Measurements from ENCODE around the gene TM4SF1.

Gene TM4SF1

GRCh38 chr3:149373235-149374125, 4.0 kb downstream of the TM4SF1 start:
- FAIRE-seq, result no peak

DNA sequence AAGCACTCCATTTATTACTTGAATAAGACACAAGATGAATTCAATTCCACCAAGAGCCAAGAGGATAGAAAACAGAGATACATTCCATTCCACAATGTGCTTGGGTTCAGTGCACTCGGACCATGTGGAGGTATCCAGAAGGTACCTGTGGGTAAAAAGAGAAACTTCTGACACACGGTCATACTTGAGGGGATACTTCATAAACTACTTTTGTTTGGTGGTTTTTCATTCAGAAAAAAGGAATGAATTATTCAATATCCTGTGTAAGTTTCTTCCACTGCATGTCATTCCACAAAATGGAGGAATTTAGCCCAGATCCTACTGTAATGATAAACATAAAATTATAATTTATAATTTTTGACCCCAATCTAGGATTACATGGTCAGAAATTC, 5.7 kb downstream of the TM4SF1 start:
- no peak for FAIRE-seq

GRCh38 chr3:149371001-149371722, 6.3 kb downstream of the TM4SF1 start:
- peak; percentile 87 for FAIRE-seq

DNA sequence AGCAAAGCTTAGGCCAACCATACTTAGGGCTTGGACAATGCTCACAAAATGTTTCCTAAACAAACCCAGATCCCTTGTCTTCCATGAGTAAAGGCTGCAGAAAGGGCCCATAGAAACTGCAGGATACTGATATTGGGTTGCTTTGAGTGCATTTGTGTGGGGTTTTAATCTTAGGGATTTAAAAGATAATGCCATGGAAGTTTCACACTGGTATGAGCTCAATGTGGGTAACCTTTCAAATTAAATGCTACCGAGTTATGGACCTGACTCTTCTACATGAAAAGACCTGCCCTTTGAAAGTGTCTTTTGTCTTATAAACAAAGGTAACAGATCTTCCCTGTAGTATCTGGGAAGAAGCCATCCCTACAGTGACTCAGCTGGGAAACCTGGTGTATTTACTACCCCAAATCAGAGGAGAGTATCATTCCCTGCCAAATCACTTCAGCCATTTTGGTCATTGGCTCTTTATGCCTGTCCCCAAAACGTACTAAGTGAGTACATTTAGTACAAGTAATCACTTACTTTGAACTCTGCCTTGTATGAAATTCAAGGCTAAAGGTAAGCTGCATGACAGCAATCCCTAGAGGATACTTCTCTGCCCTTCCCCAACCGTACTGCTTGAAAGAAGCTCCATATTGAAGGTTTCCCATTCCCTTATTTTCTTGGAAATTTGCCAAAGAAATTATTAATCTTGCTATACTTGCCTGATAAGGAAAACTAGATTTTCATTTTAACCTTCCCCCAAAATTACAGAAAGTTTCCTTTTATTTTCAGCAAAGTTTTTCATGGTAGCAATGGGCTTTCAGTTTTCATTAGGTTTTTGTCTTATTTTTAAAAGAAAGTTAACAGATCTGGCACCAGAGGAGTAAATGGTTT, 7.2 kb downstream of the TM4SF1 start:
- peak; percentile 95 for FAIRE-seq

DNA sequence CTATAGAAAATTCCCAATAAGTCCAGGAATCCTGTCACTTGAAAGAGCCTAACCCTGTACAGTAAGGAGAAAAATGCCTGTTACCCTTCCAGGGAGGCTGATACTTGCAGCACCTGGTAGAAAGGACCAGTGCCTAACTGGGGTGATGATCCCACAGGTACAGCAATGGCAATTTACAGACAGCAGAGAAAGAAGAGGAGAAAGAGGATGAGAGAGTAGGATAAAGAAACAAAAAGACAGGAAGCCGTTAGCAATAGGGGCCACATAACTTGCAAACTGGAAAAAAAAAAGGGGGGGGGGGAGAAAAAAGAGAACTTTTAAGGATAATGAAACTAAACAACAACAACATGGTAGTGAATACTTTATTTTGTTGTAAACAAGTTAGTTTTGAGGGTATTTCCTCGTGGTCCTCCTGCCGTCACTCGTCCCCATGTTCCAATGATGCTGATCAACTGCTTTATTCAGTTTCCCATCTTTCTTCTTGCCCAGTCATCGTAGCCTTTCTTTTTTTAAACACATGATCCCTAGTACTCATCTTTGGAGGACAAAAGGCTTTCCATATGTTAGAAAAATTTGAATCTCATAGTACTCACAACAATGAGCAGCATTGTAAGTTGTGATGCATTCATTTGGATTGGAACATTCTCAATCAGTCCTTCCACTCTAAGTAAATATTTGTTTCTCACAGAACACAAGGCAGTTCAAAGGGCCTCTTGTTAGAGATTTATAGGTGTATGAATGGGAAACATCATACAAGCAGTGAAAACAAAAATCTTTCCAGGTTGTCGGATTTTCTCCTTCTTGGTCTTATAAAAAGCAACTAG, 8.6 kb downstream of the TM4SF1 start:
- FAIRE-seq, result no peak

DNA sequence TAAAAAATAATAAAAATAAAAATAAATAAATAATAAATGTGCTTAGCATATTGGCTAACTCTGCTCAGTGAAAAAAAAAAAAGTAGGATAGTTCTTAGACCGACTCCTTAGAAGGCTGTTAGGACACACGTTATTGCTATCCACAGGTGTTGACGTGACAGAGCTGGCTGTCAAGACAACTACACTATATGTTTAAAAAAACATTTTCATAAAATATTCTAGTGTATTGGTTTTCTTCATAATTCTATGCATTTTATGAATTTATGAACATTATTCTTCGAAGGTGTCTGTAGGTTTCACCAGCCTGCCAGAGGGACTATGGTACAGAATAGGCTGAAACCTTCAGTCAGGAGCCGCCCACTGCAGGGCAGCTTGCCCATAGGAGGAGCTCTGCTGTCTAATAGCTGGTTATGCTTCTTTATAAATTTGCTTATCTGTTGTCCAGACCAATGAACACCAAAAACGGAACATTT, 9.2 kb downstream of the TM4SF1 start:
- peak; percentile 84 for FAIRE-seq

DNA sequence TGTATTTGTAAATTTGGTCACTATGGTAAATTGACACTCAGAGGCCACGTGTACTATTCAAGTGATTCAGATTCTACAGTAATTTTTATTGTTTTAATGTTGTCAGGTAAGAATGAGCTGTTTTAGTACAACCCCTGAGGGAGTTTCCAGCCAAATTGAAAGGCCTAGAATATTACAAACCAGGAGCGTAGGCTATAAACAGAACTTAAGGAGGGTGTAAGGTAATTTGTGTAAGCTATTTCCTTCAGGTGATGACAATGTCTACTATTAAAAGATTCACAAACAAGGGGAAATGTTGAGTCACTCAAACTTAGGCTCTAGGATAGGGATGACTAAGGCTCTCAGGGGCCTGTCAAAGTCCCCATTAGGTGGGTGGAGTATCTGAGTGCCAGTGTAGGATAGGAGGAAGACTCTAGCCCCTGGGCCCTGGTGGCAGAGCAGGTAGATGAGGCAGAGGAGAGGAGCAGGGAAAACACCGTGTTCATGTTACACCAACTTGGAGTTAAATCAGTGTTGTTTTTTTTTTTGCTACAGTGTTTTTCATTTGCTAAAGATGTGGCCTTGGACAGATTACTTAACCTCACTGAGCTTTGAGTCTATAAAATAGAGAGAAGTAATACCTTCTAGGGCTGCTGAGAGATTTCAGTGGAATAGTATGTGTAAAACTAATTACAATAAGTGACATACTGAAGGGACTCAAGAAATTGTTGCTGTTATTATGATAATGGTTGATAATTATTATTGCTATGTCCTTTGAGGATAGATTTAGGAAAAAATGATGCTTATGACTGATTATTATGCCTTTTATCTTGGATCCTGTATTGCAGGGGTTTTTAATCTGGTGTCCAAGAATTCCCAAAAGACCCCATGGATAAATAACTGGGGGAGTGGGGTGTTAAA, 10.3 kb downstream of the TM4SF1 start:
- FAIRE-seq, result peak; percentile 60

DNA sequence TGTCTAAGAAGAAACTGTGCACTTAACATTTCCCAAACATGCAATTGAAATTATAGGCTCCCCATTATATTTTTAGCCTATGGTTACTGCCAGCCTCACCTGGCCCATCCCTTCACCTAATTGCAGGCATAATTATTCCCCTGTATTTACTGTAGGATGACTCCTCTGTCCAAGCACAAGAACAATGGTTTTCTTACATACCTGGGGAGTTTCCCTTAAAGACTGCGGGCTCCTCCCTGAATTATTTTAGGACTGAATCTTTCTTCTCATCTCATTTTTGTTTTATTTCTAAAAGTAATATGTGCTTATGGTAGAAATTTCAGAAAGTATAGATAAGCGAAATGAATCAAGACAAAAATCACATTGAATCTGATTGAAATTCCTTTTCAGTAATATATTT, 11.4 kb downstream of the TM4SF1 start:
- FAIRE-seq, result no peak

- FAIRE-seq, result no peak
Observed at GRCh38 chr3:149364624-149365023, 12.8 kb downstream of the TM4SF1 start.

DNA sequence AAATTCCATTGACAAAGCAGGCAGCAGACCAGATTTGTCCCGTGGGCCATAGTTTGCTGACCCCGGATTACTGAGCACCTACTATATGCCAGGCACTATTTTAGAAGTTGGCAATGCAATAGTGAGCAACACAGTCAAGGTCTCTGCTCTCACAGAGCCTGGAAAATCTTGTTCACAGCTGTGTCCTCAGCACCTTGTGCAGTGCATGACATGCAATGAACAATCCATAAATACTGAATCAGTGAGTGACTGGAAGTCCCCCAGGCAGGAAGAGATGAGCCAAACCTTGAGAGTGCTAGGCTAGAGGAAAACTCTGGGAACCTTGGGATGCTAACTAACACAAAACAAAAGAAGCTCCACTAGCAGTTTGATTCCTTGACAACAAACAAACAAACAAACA, 14.4 kb downstream of the TM4SF1 start:
- FAIRE-seq, result no peak

GRCh38 chr3:149362366-149362765, 15.1 kb downstream of the TM4SF1 start:
- no peak for FAIRE-seq

- FAIRE-seq, result no peak
Observed at GRCh38 chr3:149356630-149357029, 20.8 kb downstream of the TM4SF1 start.

DNA sequence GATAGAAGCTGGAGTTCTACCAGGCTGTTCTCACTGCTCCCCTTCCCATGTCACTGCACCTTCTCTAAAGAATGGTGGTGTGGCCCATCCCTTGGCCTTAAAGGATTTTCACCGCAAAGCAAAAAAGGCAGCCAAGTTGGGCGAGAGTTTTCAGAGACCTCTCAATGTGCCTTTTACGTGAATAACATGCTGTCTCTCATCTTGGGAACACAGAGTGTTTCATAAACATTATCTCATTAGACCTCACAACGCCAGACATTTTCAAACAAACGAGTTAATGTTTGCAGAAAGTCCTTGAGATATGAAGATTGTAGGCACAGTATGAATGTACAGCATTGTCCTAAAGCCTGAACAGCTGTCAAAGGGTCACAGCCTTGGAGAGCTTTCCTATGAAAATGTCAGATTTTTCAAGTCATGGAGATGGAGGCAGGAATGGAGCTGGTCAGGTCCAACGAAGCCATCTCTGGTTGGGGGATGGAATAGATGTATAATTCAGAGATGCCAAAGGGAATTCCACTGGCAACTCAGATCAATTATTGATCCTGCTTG, 21.3 kb downstream of the TM4SF1 start:
- no peak for FAIRE-seq

- peak; percentile 20 for FAIRE-seq
Observed at GRCh38 chr3:149353581-149354184, 23.8 kb downstream of the TM4SF1 start.

GRCh38 chr3:149352556-149352955, 24.9 kb downstream of the TM4SF1 start:
- FAIRE-seq, result peak; percentile 79

DNA sequence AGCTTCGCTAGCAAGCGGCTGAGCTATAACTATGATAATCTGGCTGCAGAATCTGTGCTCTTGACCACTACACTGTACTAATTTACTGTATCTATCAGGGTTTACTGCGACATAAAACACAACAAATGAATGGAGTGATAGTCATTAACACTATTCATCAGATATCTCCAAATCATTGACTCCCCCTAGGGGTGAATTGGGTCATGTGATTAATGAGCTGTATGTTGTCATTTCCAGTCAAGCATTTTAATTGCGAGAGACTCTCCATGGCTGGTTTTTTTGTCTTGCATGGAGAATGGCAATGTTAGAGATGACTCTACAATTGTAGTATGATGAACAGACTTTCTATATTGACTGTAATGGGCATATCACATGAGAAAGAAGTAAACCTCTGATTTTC, 33.5 kb downstream of the TM4SF1 start:
- peak; percentile 37 for FAIRE-seq

- FAIRE-seq, result no peak
Observed at GRCh38 chr3:149342413-149343380, 34.8 kb downstream of the TM4SF1 start.

- peak; percentile 93 for FAIRE-seq
Observed at GRCh38 chr3:149340310-149340933, 37.0 kb downstream of the TM4SF1 start.

DNA sequence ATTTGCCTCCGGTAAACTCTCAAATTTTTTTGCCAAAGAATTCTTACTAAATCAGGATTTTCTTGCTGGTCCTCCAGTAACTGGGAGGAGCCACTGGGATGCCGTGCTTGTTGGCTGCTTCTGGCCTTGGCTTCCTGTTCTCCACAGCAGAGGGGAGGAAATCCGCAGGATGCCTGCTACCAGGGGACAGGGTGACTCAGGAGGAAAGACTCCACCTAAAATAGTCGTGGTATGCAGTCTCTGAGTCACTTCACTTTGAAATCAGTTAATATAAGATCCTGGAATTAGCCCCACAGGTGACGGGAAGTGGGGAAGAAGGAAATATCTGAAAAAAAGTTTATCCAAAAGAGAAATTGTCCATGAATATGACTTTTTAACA, 37.5 kb downstream of the TM4SF1 start:
- FAIRE-seq, result no peak

All from TTC549 (cell line).